K562 (cell line): ENCODE data around the gene ITGA7. TPM values are rescaled to one million over a fixed set of nuclear protein-coding genes. Genes with fewer than 3 reads are reported as not detected.

Source experiments
- GATAD2A ChIP-seq: fragments of 450-650 bp; IDR thresholded peaks from 2 replicates; pipeline ENCODE4 v1.6.1; 2017
- SAP30 ChIP-seq: fragments of 200-600 bp; sonication (generic); IDR thresholded peaks from 2 replicates; pipeline ENCODE4 v1.6.1; 2012; ENCODE audit warnings: borderline replicate concordance, low read depth, mild to moderate bottlenecking, moderate library complexity, low read length, control low read depth, inconsistent platforms; ENCODE audit not compliant: insufficient read depth, poor library complexity, severe bottlenecking
- ZNF830 ChIP-seq: fragments of 250-450 bp; sonication (Bioruptor Pico); IDR thresholded peaks from 2 replicates; pipeline ENCODE4 v1.5.0; 2021; ENCODE audit warnings: mild to moderate bottlenecking
- polyA plus RNA-seq, 8 experiments: library from polyadenylated mRNA; depleted of rRNA in 4 of 8; stranded (reverse) in 5 of 8; unstranded in 3 of 8; fragments of >200 nt; fragmentation: Nextera tagmentation in 2 of 8; fragmentation: Illumina TruSeq in 1 of 8; extraction: Ambion mirVana in 2 of 8; extraction: Trizol in 1 of 8; gene quantifications; 2 replicates each; pipeline versions ENCODE4 v1.2.1 to v1.2.3, GENCODE V29; 2011 to 2014; ENCODE audit warnings: inconsistent platforms in 1 of 8, missing spikeins in 1 of 8
- total RNA-seq, 7 experiments: library from RNA; depleted of rRNA in 6 of 7; stranded (reverse); fragments of >200 nt in 6 of 7; fragmentation: Illumina TruSeq in 2 of 7; extraction: Trizol in 2 of 7; gene quantifications; 2 replicates each; pipeline versions ENCODE4 v1.2.1 to v1.2.3, GENCODE V29; 2011 to 2021; ENCODE audit warnings: low replicate concordance in 1 of 7
- TF ChIP-seq, protein P1 (sequence below), 2 experiments: fragments of 450-650 bp; formaldehyde crosslinking in 1 of 2; IDR thresholded peaks; 2 replicates each; pipeline versions ENCODE4 v1.4.0 to v1.6.1; 2014 to 2020; ENCODE audit warnings: mild to moderate bottlenecking in 2 of 2, borderline replicate concordance in 1 of 2, low read depth in 1 of 2
- TF ChIP-seq, protein P2 (sequence below), 2 experiments: fragments of 450-650 bp in 1 of 2; IDR thresholded peaks; 2 replicates each; pipeline ENCODE4 v1.6.1; 2011 to 2017; ENCODE audit warnings: low read depth in 2 of 2, antibody characterized with exemption in 1 of 2, borderline replicate concordance in 1 of 2, low read length in 1 of 2, mild to moderate bottlenecking in 1 of 2, mixed read lengths in 1 of 2; ENCODE audit not compliant: control insufficient read depth in 1 of 2

The ITGA7 gene
- total and polyA plus RNA-seq, 9 of the 15 experiments (the other 6 are each of a cell fraction or from before 2014, with no cell fraction given): 0.11 to 2.3 (median 0.56) TPM; not detected in 1

DNA sequence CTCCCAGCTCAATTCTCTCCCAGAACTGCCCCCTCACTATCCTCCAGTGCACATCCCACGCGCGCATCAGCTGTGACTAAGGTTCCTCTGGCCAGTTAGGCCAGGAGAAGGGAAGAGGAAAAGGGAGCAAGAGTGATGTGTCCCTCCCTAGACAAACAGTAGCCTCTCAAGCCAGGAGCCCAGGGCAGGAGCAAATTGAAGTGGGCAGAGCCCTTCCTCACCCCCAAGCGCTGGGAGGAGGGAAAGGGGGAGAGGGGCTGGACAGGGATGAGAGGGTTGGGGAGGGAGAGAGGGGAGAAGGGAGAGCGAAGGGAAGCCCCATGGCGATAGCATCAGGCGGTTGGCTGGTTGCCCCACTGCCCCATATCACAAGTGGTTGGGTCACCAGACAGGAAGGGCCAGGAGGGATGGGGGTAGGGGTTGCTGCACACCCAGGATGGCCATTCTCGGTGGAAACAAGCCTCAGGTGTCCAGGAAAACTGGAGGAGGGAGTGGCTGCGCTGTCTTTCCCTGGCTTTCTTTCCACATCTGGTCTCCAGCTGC is 20.0 kb upstream of the ITGA7 start (continued):
- TF ChIP-seq, protein P1, sequence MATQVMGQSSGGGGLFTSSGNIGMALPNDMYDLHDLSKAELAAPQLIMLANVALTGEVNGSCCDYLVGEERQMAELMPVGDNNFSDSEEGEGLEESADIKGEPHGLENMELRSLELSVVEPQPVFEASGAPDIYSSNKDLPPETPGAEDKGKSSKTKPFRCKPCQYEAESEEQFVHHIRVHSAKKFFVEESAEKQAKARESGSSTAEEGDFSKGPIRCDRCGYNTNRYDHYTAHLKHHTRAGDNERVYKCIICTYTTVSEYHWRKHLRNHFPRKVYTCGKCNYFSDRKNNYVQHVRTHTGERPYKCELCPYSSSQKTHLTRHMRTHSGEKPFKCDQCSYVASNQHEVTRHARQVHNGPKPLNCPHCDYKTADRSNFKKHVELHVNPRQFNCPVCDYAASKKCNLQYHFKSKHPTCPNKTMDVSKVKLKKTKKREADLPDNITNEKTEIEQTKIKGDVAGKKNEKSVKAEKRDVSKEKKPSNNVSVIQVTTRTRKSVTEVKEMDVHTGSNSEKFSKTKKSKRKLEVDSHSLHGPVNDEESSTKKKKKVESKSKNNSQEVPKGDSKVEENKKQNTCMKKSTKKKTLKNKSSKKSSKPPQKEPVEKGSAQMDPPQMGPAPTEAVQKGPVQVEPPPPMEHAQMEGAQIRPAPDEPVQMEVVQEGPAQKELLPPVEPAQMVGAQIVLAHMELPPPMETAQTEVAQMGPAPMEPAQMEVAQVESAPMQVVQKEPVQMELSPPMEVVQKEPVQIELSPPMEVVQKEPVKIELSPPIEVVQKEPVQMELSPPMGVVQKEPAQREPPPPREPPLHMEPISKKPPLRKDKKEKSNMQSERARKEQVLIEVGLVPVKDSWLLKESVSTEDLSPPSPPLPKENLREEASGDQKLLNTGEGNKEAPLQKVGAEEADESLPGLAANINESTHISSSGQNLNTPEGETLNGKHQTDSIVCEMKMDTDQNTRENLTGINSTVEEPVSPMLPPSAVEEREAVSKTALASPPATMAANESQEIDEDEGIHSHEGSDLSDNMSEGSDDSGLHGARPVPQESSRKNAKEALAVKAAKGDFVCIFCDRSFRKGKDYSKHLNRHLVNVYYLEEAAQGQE (IDR thresholded peaks at IDR 0.05; ENCODE audit: borderline replicate concordance): no peak
- TF ChIP-seq, protein P1 (CRISPR knock-in tag; IDR thresholded peaks at IDR 0.05; ENCODE audit: low read depth): no peak
- TF ChIP-seq GATAD2A (no peak; the same call in 1 of the 2 replicates), ZNF830 (CRISPR knock-in tag) (no peak), SAP30 (peak; percentile 51)
- TF ChIP-seq, protein P2, sequence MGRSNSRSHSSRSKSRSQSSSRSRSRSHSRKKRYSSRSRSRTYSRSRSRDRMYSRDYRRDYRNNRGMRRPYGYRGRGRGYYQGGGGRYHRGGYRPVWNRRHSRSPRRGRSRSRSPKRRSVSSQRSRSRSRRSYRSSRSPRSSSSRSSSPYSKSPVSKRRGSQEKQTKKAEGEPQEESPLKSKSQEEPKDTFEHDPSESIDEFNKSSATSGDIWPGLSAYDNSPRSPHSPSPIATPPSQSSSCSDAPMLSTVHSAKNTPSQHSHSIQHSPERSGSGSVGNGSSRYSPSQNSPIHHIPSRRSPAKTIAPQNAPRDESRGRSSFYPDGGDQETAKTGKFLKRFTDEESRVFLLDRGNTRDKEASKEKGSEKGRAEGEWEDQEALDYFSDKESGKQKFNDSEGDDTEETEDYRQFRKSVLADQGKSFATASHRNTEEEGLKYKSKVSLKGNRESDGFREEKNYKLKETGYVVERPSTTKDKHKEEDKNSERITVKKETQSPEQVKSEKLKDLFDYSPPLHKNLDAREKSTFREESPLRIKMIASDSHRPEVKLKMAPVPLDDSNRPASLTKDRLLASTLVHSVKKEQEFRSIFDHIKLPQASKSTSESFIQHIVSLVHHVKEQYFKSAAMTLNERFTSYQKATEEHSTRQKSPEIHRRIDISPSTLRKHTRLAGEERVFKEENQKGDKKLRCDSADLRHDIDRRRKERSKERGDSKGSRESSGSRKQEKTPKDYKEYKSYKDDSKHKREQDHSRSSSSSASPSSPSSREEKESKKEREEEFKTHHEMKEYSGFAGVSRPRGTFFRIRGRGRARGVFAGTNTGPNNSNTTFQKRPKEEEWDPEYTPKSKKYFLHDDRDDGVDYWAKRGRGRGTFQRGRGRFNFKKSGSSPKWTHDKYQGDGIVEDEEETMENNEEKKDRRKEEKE (IDR thresholded peaks at IDR 0.05; ENCODE audit: borderline replicate concordance in 1 of 2, control insufficient read depth in 1 of 2, low read depth in 2 of 2, low read length in 1 of 2): no peak
